Measurements from ENCODE around the gene CDH3.
A peak's percentile ranks its signal among the peaks of the same experiment; 100 is the strongest.

The CDH3 gene

DNA sequence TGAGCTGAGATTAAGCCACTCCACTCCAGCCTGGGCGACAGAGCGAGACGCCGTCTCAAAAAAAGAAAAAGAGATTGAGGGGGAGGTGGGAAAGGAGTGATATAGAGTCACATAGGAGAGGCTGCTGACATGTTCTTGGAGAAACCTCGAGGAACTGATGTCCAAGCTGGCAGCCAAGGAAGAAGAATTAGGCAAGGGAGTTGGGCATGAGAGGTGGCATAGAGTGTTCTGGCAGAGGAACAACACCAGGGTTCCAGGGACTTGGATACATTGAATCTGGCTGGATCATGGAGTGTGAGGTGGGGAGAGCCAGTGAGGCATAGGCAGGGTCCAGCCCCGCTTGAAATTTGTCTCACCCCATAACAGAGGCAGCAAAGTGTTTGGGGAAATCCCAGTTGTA lies 10.7 kb downstream of the CDH3 start:
- DNase-seq: no peak

DNA sequence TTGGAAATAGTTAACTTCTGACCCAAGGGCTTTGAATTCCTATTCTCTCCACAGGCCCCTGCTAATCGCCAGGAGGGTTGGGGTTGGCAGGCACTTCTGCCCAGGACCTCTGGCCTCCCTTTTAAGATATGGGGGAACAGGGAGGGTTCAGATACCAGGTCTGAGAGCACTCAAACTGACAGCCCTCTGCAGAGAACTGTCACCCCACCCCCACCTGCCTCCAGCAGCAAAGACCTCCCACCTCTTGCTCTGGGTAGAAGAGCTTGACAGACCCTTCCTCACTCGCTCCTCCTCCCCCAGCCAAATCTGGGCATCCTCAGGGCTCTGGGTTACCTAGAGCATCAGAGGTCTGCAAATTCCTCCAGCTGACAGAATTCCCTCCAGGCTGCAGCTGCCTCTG lies 11.6 kb downstream of the CDH3 start:
- DNase-seq: no peak

DNA sequence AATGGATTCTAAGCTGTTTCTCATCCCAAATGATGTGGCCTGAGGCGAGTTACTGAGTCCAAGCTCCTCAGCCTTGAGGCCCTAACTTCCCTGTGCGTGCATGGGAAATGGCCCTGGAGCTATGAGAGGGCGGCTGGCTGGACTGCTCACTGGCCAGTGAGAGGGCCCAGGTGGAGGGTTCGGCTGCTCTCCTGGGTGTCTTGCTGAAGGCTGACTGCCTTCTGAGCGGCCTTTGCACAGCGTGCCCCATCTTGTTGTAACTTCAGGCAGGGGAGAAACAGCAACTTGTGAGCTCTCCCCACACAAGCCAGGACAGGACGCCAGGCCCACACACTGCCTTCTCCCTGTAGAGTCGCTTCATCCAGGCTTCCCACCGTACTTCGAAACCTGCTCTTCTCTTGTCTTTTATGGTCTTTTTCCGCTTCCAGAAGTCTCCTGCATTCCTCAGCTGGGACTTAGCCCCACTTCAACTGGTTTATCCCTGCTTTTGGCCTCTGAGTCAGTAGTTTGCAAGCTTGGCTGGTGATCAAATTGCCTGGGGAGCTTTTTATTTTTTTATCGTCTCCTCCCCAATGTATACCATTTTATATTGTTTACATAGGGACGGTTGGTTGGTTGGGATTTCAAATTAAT lies 13.3 kb downstream of the CDH3 start:
- no peak for DNase-seq

DNA sequence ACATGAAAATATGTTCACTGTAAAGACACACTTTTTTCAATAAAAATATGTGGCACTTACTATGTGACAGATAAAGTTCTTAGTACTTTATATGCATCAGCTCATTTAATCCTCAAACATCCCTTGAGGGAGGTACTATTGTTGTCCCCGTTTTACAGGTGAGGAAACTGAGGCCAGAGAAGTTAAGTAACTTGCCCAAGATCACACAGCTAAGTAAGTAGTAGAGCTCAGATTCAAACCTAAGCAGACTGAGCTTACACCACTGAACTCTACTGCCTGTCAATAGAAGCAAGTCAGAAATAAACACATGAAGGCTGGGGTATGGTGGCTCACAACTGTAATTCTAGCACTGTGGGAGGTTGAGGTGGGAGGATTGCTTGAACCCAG lies 13.9 kb downstream of the CDH3 start:
- DNase-seq: no peak

DNA sequence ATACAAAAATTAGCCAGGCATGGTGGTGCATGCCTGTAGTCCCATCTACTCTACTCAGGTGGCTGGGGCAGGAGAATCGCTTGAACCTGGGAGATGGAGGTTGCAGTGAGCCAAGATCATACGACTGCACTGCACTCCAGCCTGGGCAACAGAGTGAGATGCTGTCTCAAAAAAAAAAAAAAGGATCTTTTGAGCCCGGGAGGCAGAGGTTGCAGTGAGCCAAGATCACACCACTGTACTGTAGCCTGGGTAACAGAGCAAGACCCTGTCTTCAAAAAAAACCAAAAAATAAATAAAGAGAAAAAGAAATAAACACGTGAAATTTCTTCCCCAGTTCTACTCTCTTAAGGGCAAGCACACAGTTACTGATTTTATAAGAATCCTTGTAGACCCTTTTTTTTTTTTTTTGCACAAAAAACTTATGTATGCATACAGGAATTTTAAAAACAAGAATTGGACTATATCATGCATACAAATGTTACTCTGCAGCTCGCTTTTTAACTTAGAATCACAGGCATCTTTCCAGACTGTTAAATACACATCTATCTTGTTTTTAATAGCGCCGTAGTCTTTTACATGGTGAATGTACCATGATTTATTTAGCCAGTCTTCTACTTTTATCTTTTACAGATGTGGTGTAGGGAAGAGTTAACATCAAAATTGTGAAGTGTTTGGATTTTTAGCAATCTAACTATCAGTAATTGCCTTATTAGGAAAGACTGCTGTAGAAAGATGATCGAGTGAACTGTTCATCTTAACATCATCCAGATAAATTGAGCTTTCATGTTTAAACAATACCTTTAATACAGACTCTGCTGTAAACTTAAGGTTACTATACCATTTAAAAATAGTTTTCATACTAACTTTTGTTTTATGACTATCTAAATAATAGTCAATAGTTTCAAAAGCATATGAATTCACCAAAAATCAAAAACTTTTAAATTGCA lies 14.6 kb downstream of the CDH3 start:
- no peak for DNase-seq

DNA sequence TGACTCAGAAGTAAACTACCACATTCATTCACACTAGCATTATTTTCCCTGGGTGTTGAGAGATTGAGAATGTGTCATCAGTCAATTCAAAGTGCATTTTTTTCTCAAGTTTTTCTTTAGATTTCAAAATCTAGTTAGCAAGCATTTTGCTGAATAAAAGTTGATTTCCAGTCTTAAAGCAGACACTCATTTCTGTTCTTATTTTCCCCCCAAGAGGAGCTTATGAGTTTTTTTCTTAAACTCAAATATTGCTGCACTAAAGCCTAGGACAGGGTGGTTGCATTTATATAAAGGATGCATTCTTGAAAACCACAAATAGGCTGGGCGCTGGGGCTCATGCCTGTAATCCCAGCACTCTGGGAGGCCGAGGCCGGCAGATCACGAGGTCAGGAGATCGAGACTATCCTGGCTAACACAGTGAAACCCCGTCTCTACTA lies 15.3 kb downstream of the CDH3 start:
- DNase-seq: no peak

DNA sequence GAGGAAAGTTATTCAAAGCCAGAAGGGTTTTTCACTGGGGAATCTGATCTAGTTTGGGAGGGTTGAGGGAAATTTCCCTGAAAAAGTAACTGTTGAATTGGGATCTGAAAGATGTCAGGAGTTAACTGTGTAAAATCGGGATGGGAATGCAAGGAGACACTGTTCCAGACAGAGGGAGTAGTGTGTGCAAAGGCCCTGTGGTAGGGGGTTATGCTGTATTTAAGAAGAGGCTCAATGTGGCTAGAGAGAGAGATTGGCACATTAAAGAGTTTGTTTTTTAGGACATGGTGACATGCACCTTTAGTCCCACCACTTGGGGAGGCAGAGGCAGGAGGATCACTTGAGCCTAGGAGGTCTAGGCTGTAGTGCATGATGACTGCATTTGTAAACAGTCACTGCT lies 16.9 kb downstream of the CDH3 start:
- no peak for DNase-seq

DNA sequence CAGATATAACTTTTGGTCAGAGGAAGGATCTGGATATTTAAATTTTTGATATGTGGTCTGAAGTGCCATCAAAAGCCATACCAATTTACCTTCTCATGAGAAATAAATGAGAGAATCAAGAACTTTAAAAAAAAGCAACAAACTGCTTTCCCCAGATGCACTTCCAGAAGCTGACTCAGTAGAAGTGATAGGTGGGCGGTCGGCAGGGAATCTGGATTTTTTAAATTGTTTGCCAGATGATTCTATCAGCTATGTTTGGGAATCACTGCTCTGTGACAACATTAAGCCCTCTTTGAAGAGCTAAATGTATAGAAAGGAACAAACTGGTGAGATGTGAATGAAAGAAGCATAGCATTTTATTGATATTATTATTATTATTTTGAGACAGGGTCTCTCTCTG lies 19.2 kb downstream of the CDH3 start:
- DNase-seq: no peak

DNA sequence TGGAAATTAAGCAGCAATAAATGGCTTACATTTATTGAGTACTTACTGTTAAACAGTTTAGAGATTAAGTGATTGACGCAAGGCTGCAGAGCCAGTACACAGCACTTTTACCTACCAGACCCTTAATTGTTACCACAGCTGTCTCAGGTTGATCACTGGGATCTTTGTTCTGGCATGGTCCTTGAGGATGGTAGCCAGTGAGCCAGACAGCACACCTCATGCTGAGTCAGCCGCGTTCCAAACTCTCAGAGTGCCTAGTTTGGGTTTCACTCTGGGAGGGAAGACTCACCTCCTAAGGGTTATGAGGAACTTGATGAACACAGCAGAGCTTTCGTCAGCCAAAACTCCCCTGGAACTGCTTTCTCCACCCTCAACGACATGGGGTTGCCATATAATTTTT lies 20.4 kb downstream of the CDH3 start:
- DNase-seq: no peak

DNA sequence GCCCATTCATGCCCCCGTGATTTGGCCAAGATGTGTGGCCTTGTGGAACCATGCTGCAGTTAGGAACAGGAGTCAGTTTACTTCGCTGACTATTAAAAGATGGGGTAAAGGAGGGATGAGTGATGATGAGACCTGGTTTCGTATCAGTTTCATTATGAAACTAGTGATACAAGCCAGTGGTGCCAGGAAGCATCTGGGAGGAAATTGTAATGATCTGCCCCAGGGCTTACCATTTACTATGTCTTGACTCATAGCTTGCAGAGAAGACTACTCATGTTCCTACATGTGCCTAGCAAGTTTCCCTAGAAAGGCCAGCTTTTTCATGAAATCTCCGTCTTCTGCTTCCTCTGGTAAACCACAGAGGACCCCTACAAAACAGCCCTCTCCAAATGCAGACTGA lies 23.2 kb downstream of the CDH3 start:
- DNase-seq: no peak

DNA sequence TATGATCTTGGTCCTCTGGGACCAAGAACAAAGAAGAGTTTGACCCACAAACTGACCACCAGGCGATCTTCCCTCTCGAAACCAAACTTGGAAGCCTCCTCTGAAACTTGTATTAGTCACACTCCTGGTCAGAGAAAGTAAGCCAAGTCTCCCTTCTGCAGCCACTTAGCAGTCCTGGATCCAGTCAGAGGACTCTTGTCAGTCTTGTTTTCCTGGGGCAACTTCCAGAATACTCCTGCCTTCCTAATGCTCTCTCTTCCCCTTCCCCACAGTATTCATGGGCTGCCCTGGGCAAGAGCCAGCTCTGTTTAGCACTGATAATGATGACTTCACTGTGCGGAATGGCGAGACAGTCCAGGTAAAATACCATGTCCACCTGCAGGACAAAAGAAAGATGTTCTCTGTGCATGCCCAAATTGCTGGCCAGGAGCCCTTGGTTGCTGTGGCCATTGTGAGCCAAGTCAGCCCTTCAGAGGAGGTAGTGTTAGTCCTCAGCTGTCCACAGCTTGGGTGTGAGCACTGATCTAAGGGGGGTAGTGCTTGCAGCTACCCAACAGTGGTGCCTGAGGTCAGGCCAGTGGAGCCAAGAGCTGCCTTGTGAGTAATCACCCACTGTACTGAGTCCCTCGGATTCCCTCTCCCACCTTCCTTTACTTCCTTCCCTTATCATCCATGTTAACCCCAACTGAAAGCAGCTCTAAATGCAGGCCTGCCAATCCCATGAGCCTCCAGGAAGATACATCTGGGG lies 31.2 kb downstream of the CDH3 start:
- no peak for DNase-seq

DNA sequence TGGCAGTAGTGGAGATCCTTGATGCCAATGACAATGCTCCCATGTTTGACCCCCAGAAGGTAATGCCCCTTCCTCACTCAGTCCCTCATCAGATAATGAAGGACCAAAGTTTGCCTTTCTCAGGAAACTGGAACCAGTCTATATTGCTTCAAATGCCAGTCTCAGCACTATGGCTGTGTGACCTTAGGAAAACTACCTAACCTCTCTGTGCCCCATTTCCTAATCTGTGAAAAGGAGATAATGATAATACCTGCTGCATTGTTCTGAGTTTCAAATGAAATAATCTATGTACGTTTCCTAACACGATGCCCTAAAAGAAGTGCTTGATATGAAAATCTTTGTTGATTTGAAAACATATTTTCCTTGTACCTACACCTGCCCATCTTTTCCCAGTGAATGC lies 35.9 kb downstream of the CDH3 start:
- DNase-seq: no peak

DNA sequence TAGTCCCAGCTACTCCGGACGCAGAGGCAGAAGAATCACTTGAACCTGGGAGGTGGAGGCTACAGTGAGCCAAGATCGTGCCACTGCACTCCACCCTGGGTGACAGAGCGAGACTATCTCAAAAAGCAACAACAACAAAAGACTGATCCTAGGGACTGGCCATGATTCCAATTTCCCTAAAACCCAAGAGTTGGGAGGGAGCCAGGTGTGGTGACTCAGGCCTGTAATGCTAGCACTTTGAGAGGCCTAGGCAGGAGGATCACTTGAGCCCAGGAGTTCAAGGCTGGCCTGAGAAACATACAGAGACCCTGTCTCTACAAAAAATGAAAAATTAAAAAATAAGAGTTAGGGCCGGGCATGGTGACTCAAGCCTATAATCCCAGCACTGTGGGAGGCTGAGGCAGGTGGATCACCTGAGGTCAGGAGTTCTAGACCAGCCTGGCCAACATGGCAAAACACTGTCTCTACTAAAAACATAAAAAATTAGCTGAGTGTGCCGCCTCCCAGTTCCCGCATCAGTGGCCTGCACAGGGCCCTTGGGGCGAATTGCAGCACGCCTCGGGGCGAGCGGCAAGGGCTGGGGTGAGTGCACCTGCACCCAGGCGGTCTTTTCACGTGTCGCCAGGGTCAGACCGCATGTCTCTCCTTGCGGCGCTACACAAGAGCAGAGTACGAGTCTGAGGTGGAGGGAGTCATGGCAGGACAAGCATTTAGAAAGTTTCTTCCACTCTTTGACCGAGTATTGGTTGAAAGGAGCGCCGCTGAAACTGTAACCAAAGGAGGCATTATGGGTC lies 40.8 kb downstream of the CDH3 start:
- DNase-seq: no peak

DNA sequence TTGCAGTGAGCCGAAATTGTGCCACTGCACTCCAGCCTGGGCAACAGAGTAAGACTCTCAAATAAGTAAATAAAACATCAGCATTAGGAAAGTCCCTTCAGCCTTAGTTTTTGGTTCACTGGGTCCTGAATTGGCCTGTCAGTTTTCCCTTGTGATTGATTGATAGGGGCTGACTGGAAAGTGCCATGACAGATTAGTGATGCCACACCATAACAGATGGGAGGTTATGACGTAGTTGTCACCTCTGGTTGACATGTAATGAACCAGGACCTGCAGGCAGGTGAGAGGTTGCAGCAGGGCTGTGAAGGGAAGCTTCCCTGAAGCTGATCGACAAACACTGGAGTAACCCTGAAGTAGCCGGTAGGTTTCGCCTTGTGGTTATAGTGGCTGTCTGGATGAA lies 41.8 kb downstream of the CDH3 start:
- DNase-seq: no peak

DNA sequence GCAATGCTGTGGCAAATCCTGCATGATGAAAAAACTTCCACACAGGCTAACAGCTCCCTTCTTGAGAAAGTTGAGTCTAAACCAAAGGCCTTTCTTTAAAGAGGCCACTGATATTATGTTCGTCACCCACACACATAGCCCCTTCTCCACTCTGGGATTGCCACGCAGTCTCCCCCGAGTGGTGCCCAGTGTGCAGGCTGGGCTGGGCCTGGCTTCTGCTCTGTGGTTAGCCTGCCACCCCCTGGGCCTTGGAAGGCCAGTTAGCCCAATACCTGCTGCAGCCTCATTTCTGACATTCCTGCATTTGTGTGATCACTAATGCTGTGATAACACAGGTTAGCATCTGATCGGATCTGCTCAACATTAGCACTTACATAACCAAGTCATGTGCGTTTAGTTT lies 44.8 kb downstream of the CDH3 start:
- DNase-seq: no peak

DNA sequence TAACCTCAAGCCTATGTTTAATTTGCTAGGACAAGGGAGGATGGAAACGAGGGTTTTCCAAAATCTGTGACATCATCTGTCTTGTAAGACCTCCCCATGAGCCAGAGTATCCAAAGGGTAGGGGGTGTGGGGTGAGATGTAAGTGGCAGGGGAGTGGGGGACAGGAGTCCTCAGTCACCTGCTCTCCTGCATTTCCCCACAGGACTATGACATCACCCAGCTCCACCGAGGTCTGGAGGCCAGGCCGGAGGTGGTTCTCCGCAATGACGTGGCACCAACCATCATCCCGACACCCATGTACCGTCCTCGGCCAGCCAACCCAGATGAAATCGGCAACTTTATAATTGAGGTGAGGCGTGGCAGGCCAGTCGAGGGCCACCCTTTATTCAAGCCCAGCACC lies 50.5 kb downstream of the CDH3 start:
- DNase-seq: no peak

DNA sequence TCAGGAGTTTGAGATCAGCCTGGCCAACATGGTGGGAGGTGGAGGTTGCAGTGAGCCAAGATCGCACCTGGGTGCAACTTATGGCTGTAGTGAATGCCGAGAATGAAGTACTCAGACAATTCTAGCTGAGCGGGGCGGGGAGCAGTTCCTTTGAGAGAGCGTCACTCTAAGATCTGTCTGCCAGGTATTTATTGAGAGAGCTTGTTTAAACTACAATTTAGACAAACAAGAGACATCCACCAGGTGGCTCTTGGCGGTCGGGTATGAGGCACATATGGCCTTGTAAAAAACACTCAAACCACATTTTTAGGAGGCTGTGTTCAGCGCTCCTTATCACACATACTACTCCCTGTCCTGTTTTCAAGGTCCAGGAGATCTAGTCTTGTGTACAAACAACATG lies 51.4 kb downstream of the CDH3 start:
- no peak for DNase-seq

DNA sequence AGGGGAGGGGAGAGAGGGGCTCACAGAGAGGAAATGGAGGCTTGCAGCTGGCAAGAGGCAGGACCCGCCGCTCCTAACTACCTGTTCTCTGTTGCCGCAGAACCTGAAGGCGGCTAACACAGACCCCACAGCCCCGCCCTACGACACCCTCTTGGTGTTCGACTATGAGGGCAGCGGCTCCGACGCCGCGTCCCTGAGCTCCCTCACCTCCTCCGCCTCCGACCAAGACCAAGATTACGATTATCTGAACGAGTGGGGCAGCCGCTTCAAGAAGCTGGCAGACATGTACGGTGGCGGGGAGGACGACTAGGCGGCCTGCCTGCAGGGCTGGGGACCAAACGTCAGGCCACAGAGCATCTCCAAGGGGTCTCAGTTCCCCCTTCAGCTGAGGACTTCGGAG lies 53.0 kb downstream of the CDH3 start:
- no peak for DNase-seq

DNA sequence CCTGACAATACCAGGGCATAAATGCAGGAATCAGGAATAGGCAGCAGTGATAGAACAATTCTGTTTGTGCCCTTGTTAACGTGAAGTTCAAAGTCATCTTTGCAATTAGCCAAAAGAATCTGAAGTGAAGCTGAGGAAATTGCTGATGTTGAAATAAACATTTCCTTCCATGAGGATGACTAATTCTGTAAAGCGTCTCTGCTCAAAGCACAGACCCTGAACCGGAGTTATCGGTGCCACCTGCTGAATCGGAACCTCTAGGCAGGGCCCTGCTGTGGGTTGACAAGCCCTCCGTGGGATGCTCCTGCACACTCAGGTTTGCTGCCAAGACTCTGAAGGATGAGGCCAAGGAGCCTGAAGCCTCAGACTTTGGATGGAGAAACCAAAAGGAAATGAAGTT lies 55.0 kb downstream of the CDH3 start:
- DNase-seq: no peak

DNA sequence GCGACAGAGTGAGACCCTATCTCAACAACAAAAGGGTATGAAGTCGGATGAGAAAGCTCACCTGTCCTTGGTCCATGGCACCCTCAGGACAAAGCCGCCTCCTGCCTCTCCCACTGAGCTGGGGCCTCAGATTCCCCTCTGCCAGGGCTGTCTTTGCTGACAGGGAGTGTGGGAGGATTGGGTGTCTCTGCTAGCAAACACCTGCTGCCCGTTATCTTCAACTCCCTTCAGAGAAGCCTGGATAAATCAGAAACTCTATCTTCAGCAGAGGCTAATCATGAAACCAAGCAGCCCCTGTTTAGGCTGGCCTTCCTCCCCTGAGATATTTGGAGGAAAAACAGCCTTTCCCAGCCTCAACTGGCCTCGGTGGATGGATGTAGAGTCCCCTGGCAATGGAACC lies 55.7 kb downstream of the CDH3 start:
- DNase-seq: no peak

DNA sequence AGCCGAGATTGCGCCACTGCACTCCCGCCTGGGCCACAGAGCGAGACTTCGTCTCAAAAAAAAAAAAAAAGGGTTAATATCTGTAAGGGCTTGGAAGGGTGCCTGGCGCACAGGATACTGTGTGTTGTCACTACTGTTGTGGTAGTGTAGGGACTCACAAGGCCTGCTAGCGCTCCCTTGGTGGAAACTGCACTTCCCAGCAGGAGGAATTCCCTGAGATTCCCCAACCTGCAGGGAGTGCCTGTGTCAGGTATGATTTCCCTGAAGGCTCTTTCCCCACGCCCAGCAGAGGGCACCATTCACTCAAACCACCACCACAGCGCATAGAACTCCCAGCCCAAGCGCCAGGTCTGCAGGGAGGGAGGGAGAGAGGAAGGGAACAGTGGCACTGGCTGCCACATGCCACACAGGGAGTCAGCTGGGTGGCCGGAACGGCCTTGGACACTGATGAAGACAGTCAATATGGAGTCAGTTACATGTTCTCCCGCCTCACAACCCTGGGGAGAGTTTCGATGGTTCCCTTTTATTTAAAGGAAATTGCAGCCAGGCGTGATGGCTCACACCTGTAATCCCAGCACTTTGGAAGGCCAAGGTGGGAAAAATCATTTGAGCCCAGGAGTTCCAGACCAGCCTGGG lies 59.2 kb downstream of the CDH3 start:
- DNase-seq: peak; percentile 50

DNA sequence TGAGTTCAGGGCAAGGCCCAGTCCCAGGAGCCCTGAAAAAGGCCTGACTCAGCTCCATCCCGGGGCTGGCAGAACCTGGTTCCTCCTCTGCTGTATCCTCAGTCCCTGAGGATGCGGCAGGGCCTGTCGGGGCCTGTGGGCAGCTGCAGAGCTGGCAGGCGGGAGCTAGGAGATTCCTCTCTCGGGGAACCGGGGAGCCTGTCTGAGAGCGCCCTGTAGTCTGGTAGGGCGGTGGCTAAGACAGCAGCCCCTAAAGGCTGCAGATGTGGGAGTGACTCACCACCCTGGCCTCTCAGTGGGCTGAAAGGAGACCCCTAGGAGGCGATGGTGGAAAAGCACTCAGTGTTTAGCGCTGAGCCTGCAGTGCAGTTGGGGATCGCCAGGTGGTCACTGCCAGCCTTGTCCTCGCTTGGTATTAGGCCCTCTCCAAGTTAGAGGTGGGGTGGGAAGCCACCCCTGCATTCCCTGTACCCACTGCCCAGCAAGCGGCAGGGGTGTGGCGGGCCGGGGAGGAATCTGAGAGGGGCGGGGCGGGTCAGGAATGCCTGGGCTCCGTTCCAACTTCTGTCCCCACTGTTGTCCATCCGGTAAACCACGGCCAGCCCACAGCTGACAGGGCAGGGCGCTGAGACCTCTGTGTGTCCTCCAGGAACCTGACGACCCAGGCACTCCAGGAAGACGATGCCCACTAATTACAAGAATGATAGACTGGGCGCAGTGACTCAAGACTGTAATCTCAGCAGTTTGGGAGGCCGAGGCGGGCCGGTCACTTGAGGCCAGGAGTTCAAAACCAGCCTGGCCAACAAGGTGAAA lies 62.4 kb downstream of the CDH3 start:
- no peak for DNase-seq

All from CD4-positive, alpha-beta T cell treated with Interleukin-21 for 1 hour (primary cell).